ENCODE measurements around the gene SZRD1.

The SZRD1 gene

DNA sequence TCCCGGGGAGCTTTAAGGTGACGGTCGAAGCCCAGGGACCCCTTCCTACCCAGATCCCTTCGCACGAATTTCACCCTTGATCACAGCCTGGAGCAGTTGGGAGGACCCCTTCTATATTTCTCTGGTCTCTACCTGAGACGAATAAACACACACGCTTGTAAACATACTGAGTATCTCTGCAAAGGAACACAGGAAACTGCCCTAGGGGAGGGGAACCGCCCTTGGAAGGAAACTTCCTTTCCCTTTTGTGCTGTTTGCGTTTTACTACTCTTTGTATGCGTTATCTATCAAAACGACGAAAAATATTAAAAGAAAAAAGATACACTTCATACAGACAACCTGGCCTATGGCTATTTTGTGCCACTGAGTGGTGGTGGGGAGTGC is 74.2 kb downstream of the SZRD1 start:
- TF ChIP-seq ZFP30 (CRISPR knock-in tag; IDR thresholded peaks at IDR 0.05): no peak
- TF ChIP-seq ESRRG (CRISPR knock-in tag; IDR thresholded peaks at IDR 0.05): no peak
- TF ChIP-seq TOX (CRISPR knock-in tag; IDR thresholded peaks at IDR 0.05; ENCODE audit: borderline replicate concordance): no peak
- no peak for TF ChIP-seq TCF4 (CRISPR knock-in tag; IDR thresholded peaks at IDR 0.05; ENCODE audit: borderline replicate concordance)
- TF ChIP-seq ARNTL (CRISPR knock-in tag; IDR thresholded peaks at IDR 0.05; ENCODE audit: borderline replicate concordance, low read depth): no peak
- TF ChIP-seq ZNF8 (CRISPR knock-in tag; IDR thresholded peaks at IDR 0.05): no peak
- TF ChIP-seq, protein P1, sequence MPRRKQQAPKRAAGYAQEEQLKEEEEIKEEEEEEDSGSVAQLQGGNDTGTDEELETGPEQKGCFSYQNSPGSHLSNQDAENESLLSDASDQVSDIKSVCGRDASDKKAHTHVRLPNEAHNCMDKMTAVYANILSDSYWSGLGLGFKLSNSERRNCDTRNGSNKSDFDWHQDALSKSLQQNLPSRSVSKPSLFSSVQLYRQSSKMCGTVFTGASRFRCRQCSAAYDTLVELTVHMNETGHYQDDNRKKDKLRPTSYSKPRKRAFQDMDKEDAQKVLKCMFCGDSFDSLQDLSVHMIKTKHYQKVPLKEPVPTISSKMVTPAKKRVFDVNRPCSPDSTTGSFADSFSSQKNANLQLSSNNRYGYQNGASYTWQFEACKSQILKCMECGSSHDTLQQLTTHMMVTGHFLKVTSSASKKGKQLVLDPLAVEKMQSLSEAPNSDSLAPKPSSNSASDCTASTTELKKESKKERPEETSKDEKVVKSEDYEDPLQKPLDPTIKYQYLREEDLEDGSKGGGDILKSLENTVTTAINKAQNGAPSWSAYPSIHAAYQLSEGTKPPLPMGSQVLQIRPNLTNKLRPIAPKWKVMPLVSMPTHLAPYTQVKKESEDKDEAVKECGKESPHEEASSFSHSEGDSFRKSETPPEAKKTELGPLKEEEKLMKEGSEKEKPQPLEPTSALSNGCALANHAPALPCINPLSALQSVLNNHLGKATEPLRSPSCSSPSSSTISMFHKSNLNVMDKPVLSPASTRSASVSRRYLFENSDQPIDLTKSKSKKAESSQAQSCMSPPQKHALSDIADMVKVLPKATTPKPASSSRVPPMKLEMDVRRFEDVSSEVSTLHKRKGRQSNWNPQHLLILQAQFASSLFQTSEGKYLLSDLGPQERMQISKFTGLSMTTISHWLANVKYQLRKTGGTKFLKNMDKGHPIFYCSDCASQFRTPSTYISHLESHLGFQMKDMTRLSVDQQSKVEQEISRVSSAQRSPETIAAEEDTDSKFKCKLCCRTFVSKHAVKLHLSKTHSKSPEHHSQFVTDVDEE (CRISPR knock-in tag; IDR thresholded peaks at IDR 0.05): no peak
- TF ChIP-seq, protein P2, sequence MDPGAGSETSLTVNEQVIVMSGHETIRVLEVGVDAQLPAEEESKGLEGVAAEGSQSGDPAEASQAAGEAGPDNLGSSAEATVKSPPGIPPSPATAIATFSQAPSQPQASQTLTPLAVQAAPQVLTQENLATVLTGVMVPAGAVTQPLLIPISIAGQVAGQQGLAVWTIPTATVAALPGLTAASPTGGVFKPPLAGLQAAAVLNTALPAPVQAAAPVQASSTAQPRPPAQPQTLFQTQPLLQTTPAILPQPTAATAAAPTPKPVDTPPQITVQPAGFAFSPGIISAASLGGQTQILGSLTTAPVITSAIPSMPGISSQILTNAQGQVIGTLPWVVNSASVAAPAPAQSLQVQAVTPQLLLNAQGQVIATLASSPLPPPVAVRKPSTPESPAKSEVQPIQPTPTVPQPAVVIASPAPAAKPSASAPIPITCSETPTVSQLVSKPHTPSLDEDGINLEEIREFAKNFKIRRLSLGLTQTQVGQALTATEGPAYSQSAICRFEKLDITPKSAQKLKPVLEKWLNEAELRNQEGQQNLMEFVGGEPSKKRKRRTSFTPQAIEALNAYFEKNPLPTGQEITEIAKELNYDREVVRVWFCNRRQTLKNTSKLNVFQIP (CRISPR knock-in tag; IDR thresholded peaks at IDR 0.05; ENCODE audit: borderline replicate concordance, low read depth): no peak
- no peak for TF ChIP-seq ISL1 (CRISPR knock-in tag; IDR thresholded peaks at IDR 0.05)
- TF ChIP-seq, protein P3, sequence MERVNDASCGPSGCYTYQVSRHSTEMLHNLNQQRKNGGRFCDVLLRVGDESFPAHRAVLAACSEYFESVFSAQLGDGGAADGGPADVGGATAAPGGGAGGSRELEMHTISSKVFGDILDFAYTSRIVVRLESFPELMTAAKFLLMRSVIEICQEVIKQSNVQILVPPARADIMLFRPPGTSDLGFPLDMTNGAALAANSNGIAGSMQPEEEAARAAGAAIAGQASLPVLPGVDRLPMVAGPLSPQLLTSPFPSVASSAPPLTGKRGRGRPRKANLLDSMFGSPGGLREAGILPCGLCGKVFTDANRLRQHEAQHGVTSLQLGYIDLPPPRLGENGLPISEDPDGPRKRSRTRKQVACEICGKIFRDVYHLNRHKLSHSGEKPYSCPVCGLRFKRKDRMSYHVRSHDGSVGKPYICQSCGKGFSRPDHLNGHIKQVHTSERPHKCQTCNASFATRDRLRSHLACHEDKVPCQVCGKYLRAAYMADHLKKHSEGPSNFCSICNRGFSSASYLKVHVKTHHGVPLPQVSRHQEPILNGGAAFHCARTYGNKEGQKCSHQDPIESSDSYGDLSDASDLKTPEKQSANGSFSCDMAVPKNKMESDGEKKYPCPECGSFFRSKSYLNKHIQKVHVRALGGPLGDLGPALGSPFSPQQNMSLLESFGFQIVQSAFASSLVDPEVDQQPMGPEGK (CRISPR knock-in tag; IDR thresholded peaks at IDR 0.05; ENCODE audit: borderline replicate concordance): no peak
- no peak for TF ChIP-seq SNAI2 (CRISPR knock-in tag; IDR thresholded peaks at IDR 0.05)
- no peak for TF ChIP-seq CSDC2 (CRISPR knock-in tag; IDR thresholded peaks at IDR 0.05)
- no peak for TF ChIP-seq GLIS3 (CRISPR knock-in tag; IDR thresholded peaks at IDR 0.05)
- TF ChIP-seq PPARA (CRISPR knock-in tag; IDR thresholded peaks at IDR 0.05; ENCODE audit: borderline replicate concordance): no peak
- TF ChIP-seq ZNF565 (CRISPR knock-in tag; conservative IDR thresholded peaks at IDR 0.05; ENCODE audit: low read depth): no peak
- ATAC-seq: peak; percentile 28

DNA sequence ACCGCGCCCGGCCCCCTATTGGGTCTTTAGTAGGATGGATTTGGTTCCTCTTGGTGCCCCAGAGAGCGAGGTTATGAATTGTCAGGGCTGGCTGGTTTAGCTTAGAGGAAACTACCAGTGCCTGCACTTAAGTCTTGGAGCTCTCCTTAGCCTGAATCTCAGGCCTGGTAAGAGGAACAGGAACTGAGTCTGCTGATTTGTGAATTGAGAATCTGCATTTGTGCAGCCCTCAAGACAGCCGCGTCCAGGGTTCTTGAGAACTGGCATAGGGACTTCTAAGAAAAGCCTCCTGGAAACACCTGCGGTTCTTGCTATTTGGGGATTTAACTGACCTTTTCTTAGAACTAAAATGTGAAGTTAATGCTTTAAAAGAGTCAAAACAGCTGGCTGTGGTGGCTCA is 75.2 kb downstream of the SZRD1 start:
- ATAC-seq: no peak
- TF ChIP-seq, protein P2 (CRISPR knock-in tag; IDR thresholded peaks at IDR 0.05; ENCODE audit: borderline replicate concordance, low read depth): no peak
- TF ChIP-seq OSR1 (CRISPR knock-in tag; IDR thresholded peaks at IDR 0.05) (no peak), ESRRG (CRISPR knock-in tag; IDR thresholded peaks at IDR 0.05) (no peak), TCF4 (CRISPR knock-in tag; IDR thresholded peaks at IDR 0.05; ENCODE audit: borderline replicate concordance) (no peak), RARB (CRISPR knock-in tag; IDR thresholded peaks at IDR 0.05) (no peak), ZNF8 (CRISPR knock-in tag; IDR thresholded peaks at IDR 0.05) (no peak), GLIS3 (CRISPR knock-in tag; IDR thresholded peaks at IDR 0.05) (no peak)
- TF ChIP-seq, protein P3 (CRISPR knock-in tag; IDR thresholded peaks at IDR 0.05; ENCODE audit: borderline replicate concordance): no peak

DNA sequence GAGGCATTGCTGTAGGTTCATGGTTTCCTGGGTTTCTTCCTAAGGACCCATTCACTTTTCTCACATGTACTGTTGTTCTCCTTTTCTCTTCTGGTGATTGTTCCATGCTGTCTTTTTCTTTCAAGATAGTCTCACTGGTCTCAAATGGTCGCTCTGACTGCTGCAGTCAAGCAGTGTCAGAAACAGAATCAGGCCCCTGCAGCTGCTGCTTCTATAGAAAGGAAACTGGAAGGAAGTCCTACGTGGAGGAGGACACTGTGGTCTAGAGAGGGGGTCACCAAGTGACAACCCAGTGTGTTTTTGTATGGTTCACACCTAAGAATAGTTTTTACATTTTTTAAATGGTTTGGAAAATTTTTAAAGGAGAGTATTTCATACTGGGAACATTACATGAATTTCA is 75.9 kb downstream of the SZRD1 start:
- ATAC-seq: no peak
- TF ChIP-seq PPARA (CRISPR knock-in tag; IDR thresholded peaks at IDR 0.05; ENCODE audit: borderline replicate concordance) (no peak), ZFP30 (CRISPR knock-in tag; IDR thresholded peaks at IDR 0.05) (no peak), ISL1 (CRISPR knock-in tag; IDR thresholded peaks at IDR 0.05) (no peak), ESRRG (CRISPR knock-in tag; IDR thresholded peaks at IDR 0.05) (no peak), ARNTL (CRISPR knock-in tag; IDR thresholded peaks at IDR 0.05; ENCODE audit: borderline replicate concordance, low read depth) (no peak), OSR1 (CRISPR knock-in tag; IDR thresholded peaks at IDR 0.05) (no peak), ZFP3 (CRISPR knock-in tag; IDR thresholded peaks at IDR 0.05) (no peak), ZNF565 (CRISPR knock-in tag; conservative IDR thresholded peaks at IDR 0.05; ENCODE audit: low read depth) (no peak), ZNF70 (CRISPR knock-in tag; IDR thresholded peaks at IDR 0.05) (no peak)
- TF ChIP-seq, protein P1 (CRISPR knock-in tag; IDR thresholded peaks at IDR 0.05): no peak
- TF ChIP-seq, protein P2 (CRISPR knock-in tag; IDR thresholded peaks at IDR 0.05; ENCODE audit: borderline replicate concordance, low read depth): no peak
- TF ChIP-seq, protein P4, sequence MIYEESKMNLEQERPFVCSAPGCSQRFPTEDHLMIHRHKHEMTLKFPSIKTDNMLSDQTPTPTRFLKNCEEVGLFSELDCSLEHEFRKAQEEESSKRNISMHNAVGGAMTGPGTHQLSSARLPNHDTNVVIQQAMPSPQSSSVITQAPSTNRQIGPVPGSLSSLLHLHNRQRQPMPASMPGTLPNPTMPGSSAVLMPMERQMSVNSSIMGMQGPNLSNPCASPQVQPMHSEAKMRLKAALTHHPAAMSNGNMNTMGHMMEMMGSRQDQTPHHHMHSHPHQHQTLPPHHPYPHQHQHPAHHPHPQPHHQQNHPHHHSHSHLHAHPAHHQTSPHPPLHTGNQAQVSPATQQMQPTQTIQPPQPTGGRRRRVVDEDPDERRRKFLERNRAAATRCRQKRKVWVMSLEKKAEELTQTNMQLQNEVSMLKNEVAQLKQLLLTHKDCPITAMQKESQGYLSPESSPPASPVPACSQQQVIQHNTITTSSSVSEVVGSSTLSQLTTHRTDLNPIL (CRISPR knock-in tag; IDR thresholded peaks at IDR 0.05; ENCODE audit: low read depth): no peak

All from SK-N-SH treated with all-trans-retinoic acid at 6 μM for 48 hours (cell line).